Gastroesophageal sphincter (tissue), 4 donors: ENCODE data around the gene GIPC1. TPM values are rescaled to one million over a fixed set of nuclear protein-coding genes. Genes with fewer than 3 reads are reported as not detected.
"Not testable (repeated sequence)": the region's sequence is repeated elsewhere in the genome, so short reads cannot be mapped to it uniquely, and the experiment has no call there.

ENCODE experiments used
- ATAC-seq: fragments of 150-250 bp; one replicate; pipeline ENCODE4 v1.9.1; 2016; ENCODE audit warnings: mild to moderate bottlenecking, moderate library complexity
- H3K27ac ChIP-seq, 4 donors: fragments of 200-600 bp; sonication (generic) in 3 of 4; 1 replicate in 3 of 4; 2 replicates in 1 of 4; pipeline ENCODE4 v1.5.1; 2016 to 2019
- H3K27me3 ChIP-seq: fragments of 200-600 bp; sonication (generic); one replicate; pipeline ENCODE4 v1.5.1; 2019
- H3K36me3 ChIP-seq, 2 donors: fragments of 200-600 bp; sonication (generic); one replicate each; pipeline ENCODE4 v1.5.1; 2019; ENCODE audit warnings: control low read depth in 1 of 2
- H3K4me1 ChIP-seq, 3 donors: fragments of 200-600 bp; sonication (generic); 1 replicate in 2 of 3; 2 replicates in 1 of 3; pipeline ENCODE4 v1.5.1; 2016 to 2019; ENCODE audit warnings: control low read depth in 2 of 3
- H3K4me3 ChIP-seq, 2 donors: fragments of 200-600 bp; sonication (generic); one replicate each; pipeline ENCODE4 v1.5.1; 2019; ENCODE audit warnings: mild to moderate bottlenecking in 1 of 2, moderate library complexity in 1 of 2
- H3K9me3 ChIP-seq, 3 donors: fragments of 200-600 bp; sonication (generic); one replicate each; pipeline ENCODE4 v1.5.1; 2017 to 2019; ENCODE audit warnings: control low read depth in 2 of 3
- EP300 ChIP-seq: sonication (generic); formaldehyde crosslinking; IDR thresholded peaks from one replicate; pipeline ENCODE4 v1.6.1; 2017; ENCODE audit warnings: antibody characterized with exemption, mild to moderate bottlenecking
- POLR2A ChIP-seq, 2 donors: fragments of 450-650 bp; IDR thresholded peaks; one replicate each; pipeline ENCODE4 v1.6.1; 2017; ENCODE audit warnings: antibody characterized with exemption in 2 of 2, mild to moderate bottlenecking in 2 of 2, moderate library complexity in 1 of 2
- POLR2AphosphoS5 ChIP-seq: sonication (generic); formaldehyde crosslinking; IDR thresholded peaks from one replicate; pipeline ENCODE4 v1.6.1; 2017; ENCODE audit warnings: antibody characterized with exemption
- WGBS, 2 donors: methylation state at CpG; one replicate each; pipeline ENCODE4 v1.1.5; 2018; ENCODE audit warnings: low coverage in 1 of 2; 5-methylcytosine and 5-hydroxymethylcytosine counted together
- total RNA-seq, 4 donors: library from RNA; depleted of rRNA; stranded (reverse); fragments of >200 nt; gene quantifications; one replicate each; pipeline ENCODE4 v1.1.0, GENCODE V29; 2016
- TF ChIP-seq, protein P1 (sequence below), 4 experiments: fragments of 200-600 bp in 2 of 4; fragments of 450-650 bp in 2 of 4; sonication (generic) in 1 of 4; IDR thresholded peaks; one replicate each; pipeline ENCODE4 v1.5.1; 2017 to 2019; ENCODE audit warnings: antibody characterized with exemption in 4 of 4, mild to moderate bottlenecking in 2 of 4, moderate library complexity in 2 of 4

The GIPC1 gene
- total RNA-seq, 4 donors from 2014 or later = 63.8 to 115 (median 78.3) TPM

DNA sequence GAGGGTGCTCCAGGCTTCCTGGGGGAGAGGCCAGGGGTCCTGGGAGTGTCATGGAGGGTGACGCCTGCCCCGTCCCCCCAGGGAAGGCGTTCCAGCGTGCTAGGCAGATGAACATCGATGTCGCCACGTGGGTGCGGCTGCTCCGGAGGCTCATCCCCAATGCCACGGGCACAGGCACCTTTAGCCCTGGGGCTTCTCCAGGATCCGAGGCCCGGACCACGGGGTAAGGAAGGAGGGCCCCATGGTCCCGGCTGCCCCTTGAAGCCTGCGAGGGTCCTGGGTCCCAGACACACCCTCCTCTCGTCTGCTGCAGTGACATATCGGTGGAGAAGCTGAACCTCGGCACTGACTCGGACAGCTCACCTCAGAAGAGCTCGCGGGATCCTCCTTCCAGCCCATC is 32.2 kb downstream of the GIPC1 start:
- Histone ChIP-seq H3K4me3 (no peak overlapping the region), H3K4me1 (no peaks in the 10 kb centered on the region), H3K27ac (no peak overlapping the region), H3K27me3 (no peaks in the 10 kb centered on the region), H3K9me3 (no peaks in the 10 kb centered on the region), H3K36me3 (peaks cover 0 to 100% of the 10 kb centered on the region in 2 donors)
- ATAC-seq = no peak
- WGBS, 2 donors = no CpG with 5 or more reads among the region's 21 CpGs
- TF ChIP-seq POLR2AphosphoS5 (no peak), EP300 (no peak), POLR2A (IDR thresholded peaks at IDR 0.05) (no peak)
- TF ChIP-seq, protein P1, sequence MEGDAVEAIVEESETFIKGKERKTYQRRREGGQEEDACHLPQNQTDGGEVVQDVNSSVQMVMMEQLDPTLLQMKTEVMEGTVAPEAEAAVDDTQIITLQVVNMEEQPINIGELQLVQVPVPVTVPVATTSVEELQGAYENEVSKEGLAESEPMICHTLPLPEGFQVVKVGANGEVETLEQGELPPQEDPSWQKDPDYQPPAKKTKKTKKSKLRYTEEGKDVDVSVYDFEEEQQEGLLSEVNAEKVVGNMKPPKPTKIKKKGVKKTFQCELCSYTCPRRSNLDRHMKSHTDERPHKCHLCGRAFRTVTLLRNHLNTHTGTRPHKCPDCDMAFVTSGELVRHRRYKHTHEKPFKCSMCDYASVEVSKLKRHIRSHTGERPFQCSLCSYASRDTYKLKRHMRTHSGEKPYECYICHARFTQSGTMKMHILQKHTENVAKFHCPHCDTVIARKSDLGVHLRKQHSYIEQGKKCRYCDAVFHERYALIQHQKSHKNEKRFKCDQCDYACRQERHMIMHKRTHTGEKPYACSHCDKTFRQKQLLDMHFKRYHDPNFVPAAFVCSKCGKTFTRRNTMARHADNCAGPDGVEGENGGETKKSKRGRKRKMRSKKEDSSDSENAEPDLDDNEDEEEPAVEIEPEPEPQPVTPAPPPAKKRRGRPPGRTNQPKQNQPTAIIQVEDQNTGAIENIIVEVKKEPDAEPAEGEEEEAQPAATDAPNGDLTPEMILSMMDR (IDR thresholded peaks at IDR 0.05) = no peak

DNA sequence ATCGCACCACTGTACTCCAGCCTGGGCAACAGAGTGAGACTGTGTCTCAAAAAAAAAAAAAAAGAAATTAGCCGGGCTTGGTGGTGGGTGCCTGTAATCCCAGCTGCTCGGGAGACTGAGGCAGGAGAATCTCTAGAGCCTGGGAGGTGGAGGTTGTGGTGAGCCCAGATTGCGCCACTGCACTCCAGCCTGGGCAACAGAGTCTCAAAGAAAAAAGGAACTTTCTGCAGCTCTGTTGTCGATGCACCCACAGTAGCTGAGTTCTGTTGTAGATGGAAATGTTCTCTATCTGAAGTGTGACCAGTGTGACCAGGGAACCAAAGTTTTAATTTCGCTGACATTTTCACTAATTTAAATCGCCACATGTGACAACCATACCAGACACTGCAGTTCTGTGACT is 33.5 kb downstream of the GIPC1 start:
- not testable (repeated sequence) for H3K27me3 ChIP-seq, H3K4me3 ChIP-seq, H3K4me1 ChIP-seq, H3K27ac ChIP-seq, H3K9me3 ChIP-seq, ATAC-seq
- 100% methylated on average over 4 to 6 of the region's 7 CpGs for WGBS, 2 donors
- peaks cover 0 to 100% of the 10 kb centered on the region in 2 donors for H3K36me3 ChIP-seq

DNA sequence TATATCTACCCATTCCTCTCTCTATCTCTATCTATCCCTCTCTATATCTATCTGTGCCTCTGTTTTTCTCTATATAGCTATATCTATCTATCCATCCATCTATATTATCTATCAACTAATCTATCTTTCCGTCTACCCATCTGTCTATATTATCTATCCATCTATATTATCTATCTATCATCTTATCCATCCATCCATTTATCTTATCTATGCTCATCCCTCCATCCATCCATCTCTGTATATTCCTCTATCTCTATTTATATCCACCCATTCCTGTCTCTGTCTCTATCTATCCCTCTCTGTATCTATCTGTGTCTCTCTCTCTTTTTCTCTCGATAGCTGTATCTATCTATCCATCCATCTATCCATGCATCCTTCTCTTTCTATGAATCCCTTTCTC is 35.0 kb downstream of the GIPC1 start:
- Histone ChIP-seq H3K36me3 (peaks cover 0 to 96% of the 10 kb centered on the region in 2 donors), H3K4me3 (no peak overlapping the region), H3K27me3 (no peaks in the 10 kb centered on the region), H3K9me3 (no peaks in the 10 kb centered on the region), H3K27ac (no peak overlapping the region), H3K4me1 (no peaks in the 10 kb centered on the region)
- no peak for ATAC-seq
- no peak for TF ChIP-seq POLR2AphosphoS5
- TF ChIP-seq, protein P1 (IDR thresholded peaks at IDR 0.05) = no peak
- no peak for TF ChIP-seq EP300
- TF ChIP-seq POLR2A (IDR thresholded peaks at IDR 0.05) = no peak
- WGBS, 2 donors = 90 to 95% methylated on average over 2 of the region's 2 CpGs

DNA sequence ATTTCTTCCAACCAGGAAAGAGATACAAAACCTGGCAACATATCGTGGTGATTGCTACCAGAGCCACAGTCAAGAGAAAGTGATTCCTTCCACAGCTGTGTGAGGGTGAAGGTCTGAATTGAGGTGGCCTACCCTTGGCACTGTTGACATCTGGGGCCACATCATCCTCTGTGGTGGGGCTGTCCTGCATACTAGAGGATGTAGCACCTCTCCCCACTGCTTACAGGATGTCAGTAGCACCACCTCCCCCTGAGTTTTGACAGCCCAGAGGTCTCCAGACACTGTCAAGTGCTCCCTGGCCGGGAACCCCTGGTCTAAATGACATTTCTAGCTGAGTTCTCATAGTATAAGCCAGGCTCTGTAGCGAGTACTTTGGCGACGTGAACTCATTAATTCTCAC is 36.2 kb downstream of the GIPC1 start:
- Histone ChIP-seq H3K9me3 (no peaks in the 10 kb centered on the region), H3K4me1 (peaks cover 0 to under 1% (median 0%) of the 10 kb centered on the region in 3 donors), H3K27me3 (no peaks in the 10 kb centered on the region), H3K36me3 (peaks cover 0 to 96% of the 10 kb centered on the region in 2 donors), H3K27ac (no peak overlapping the region), H3K4me3 (no peak overlapping the region)
- WGBS, 2 donors = 52 to 59% methylated on average over 5 of the region's 5 CpGs
- no peak for ATAC-seq
- TF ChIP-seq POLR2A (IDR thresholded peaks at IDR 0.05) = no peak
- TF ChIP-seq POLR2AphosphoS5 = no peak
- TF ChIP-seq EP300 = no peak
- TF ChIP-seq, protein P1 (IDR thresholded peaks at IDR 0.05) = no peak

DNA sequence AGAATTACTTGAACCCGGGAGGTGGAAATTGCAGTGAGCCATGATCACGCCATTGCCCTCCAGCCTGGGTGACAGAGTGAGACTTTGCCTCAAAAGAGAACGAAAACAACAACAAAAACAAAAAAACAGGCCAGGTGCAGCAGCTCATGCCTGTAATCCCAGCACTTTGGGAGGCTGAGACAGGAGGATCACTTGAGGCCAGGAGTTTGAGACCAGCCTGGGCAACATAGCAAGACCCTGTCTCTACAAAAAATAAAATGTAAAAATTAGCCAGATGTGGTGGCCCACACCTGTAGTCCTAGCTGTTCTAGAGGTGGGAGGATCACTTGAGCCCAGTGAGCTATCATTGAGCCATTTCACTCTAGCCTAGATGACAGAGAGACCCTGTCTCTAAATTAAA is 43.6 kb downstream of the GIPC1 start:
- not testable (repeated sequence) for H3K27ac ChIP-seq, H3K4me3 ChIP-seq, ATAC-seq, H3K9me3 ChIP-seq, H3K27me3 ChIP-seq, H3K4me1 ChIP-seq
- WGBS, 2 donors = 100% methylated on average over 3 of the region's 3 CpGs; no CpG with 5 or more reads in 1 of the 2 donors
- peaks cover 0 to 94% of the 10 kb centered on the region in 2 donors for H3K36me3 ChIP-seq

DNA sequence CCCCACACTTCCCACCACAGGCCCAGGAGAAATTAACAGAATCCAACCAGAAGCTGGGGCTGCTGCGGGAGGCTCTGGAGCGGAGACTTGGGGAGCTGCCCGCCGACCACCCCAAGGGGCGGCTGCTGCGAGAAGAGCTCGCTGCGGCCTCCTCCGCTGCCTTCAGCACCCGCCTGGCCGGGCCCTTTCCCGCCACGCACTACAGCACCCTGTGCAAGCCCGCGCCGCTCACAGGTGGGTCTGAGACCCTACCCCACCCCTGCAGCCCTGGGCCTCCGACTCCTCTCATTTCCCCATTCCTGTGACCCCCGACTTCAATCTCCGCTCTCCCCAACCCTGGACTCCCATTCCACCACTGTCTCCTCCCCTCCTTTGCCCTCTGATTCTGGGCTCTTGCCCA is 45.1 kb downstream of the GIPC1 start:
- no peak for ATAC-seq
- Histone ChIP-seq H3K36me3 (peaks cover 0 to 98% of the 10 kb centered on the region in 2 donors), H3K4me3 (no peak overlapping the region), H3K9me3 (no peaks in the 10 kb centered on the region), H3K4me1 (peaks cover 0 to 7% (median 0%) of the 10 kb centered on the region in 3 donors), H3K27me3 (no peaks in the 10 kb centered on the region), H3K27ac (no peak overlapping the region)
- 89 to 100% methylated on average over 7 to 13 of the region's 19 CpGs for WGBS, 2 donors
- TF ChIP-seq, protein P1 (IDR thresholded peaks at IDR 0.05) = no peak
